Measurements from ENCODE around the gene MCTP2. TPM values are rescaled to one million over a fixed set of nuclear protein-coding genes. Genes with fewer than 3 reads are reported as not detected.

Gene MCTP2
- total RNA-seq, 1 experiment from 2014 or later = 0.19 TPM

DNA sequence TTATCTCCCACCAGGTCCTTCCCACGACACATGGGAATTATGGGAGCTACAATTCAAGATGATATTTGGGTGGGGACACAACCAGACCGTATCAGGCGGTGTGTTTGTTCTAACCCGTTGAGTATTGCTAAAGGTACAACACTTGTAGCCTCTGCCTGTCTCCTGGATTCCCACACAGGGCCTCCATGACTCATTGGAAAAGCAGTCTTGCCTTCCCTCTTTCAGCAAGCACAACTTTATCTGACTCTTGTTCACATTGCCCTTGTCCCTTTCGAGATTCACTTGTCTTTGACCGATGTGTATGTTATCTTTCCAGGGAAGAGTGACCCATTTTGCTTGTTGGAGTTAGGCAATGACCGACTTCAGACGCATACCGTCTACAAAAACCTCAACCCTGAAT is 152.3 kb downstream of the MCTP2 start:
- intact Hi-C loops (cut with micrococcal nuclease; ENCODE audit: unreplicated experiment) = no loop called here
- H3K9me3 ChIP-seq (ENCODE audit: low read depth, low read length, poor library complexity, severe bottlenecking) = no peaks in the 10 kb centered on the region
- no peak for TF ChIP-seq EZH2 (IDR thresholded peaks at IDR 0.05; ENCODE audit: borderline replicate concordance, low read depth, low read length, poor library complexity, severe bottlenecking)
- TF ChIP-seq, protein P1, sequence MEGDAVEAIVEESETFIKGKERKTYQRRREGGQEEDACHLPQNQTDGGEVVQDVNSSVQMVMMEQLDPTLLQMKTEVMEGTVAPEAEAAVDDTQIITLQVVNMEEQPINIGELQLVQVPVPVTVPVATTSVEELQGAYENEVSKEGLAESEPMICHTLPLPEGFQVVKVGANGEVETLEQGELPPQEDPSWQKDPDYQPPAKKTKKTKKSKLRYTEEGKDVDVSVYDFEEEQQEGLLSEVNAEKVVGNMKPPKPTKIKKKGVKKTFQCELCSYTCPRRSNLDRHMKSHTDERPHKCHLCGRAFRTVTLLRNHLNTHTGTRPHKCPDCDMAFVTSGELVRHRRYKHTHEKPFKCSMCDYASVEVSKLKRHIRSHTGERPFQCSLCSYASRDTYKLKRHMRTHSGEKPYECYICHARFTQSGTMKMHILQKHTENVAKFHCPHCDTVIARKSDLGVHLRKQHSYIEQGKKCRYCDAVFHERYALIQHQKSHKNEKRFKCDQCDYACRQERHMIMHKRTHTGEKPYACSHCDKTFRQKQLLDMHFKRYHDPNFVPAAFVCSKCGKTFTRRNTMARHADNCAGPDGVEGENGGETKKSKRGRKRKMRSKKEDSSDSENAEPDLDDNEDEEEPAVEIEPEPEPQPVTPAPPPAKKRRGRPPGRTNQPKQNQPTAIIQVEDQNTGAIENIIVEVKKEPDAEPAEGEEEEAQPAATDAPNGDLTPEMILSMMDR (conservative IDR thresholded peaks at IDR 0.05; ENCODE audit: low read depth, low read length) = no peak
- H3K27ac ChIP-seq (ENCODE audit: low read depth, low read length, poor library complexity, severe bottlenecking) = no peak overlapping the region
- no peaks in the 10 kb centered on the region for H3K4me1 ChIP-seq (ENCODE audit: insufficient read depth, low read length, poor library complexity, severe bottlenecking)
- ChIA-PET POLR2A (ENCODE audit: low non-redundant PET) (no interaction called here), CTCF (no interaction called here)
- DNase-seq (ENCODE audit: low spot score) = no peak
- BruUV-seq (replicated peaks) = no TSS peak
- no peaks in the 10 kb centered on the region for H3K27me3 ChIP-seq (replicated peaks; ENCODE audit: insufficient read depth, low read depth, low read length, poor library complexity)
- H3K36me3 ChIP-seq (ENCODE audit: insufficient read depth, low read length, poor library complexity, severe bottlenecking) = no peaks in the 10 kb centered on the region
- no peak overlapping the region for H3K4me3 ChIP-seq (ENCODE audit: low read depth, low read length, poor library complexity, severe bottlenecking)

DNA sequence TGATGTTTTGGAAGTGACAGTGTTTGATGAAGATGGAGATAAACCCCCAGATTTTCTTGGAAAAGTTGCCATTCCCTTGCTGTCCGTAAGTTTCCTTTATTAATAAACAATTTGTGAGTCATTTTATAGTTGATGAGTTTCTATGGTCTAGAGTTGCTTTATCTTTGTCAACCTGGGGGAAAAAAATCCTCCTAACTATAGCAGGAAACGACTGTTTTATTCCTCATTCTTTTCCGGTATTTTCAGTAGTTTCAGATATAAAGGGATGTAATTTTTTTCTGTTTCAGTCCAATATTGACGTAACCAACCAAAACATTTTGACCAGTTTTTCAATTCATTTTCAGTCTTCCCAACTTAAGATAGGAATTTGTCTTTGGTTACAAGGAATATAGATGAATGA is 154.1 kb downstream of the MCTP2 start:
- Histone ChIP-seq H3K27me3 (replicated peaks; ENCODE audit: insufficient read depth, low read depth, low read length, poor library complexity) (no peaks in the 10 kb centered on the region), H3K4me1 (ENCODE audit: insufficient read depth, low read length, poor library complexity, severe bottlenecking) (no peaks in the 10 kb centered on the region), H3K36me3 (ENCODE audit: insufficient read depth, low read length, poor library complexity, severe bottlenecking) (no peaks in the 10 kb centered on the region), H3K9me3 (ENCODE audit: low read depth, low read length, poor library complexity, severe bottlenecking) (no peaks in the 10 kb centered on the region), H3K4me3 (ENCODE audit: low read depth, low read length, poor library complexity, severe bottlenecking) (no peak overlapping the region), H3K27ac (ENCODE audit: low read depth, low read length, poor library complexity, severe bottlenecking) (no peak overlapping the region)
- no peak for DNase-seq (ENCODE audit: low spot score)
- TF ChIP-seq, protein P1 (conservative IDR thresholded peaks at IDR 0.05; ENCODE audit: low read depth, low read length) = no peak
- no peak for TF ChIP-seq EZH2 (IDR thresholded peaks at IDR 0.05; ENCODE audit: borderline replicate concordance, low read depth, low read length, poor library complexity, severe bottlenecking)
- POLR2A ChIA-PET (ENCODE audit: low non-redundant PET) = no interaction called here
- CTCF ChIA-PET = no interaction called here
- no TSS peak for BruUV-seq (replicated peaks)
- intact Hi-C loops (cut with micrococcal nuclease; ENCODE audit: unreplicated experiment) = no loop called here

DNA sequence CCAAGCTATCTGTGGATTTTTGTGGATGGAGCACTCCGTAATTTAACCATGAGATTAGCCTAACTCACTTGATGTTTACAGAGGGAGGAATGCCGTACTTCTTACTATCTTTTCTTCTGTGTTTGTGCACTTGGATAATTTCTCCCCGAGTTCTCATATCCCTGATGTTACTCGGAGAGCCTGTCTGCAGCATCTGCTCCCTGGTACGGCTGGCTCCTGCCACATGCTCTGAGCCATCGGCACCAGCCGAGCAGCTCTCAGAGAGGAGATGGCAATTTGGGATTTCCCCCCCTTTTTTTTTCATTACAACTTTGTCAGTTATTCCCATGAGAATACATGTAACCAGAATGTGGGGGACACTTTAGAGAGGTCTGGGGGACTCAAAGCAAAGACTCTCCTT is 155.0 kb downstream of the MCTP2 start:
- no peaks in the 10 kb centered on the region for H3K9me3 ChIP-seq (ENCODE audit: low read depth, low read length, poor library complexity, severe bottlenecking)
- intact Hi-C loops (cut with micrococcal nuclease; ENCODE audit: unreplicated experiment) = no loop called here
- TF ChIP-seq, protein P1 (conservative IDR thresholded peaks at IDR 0.05; ENCODE audit: low read depth, low read length) = no peak
- no peak for TF ChIP-seq EZH2 (IDR thresholded peaks at IDR 0.05; ENCODE audit: borderline replicate concordance, low read depth, low read length, poor library complexity, severe bottlenecking)

More for the DNA sequence above, 155.0 kb downstream of the MCTP2 start:
- Histone ChIP-seq H3K4me3 (ENCODE audit: low read depth, low read length, poor library complexity, severe bottlenecking) (no peak overlapping the region), H3K27ac (ENCODE audit: low read depth, low read length, poor library complexity, severe bottlenecking) (no peak overlapping the region), H3K4me1 (ENCODE audit: insufficient read depth, low read length, poor library complexity, severe bottlenecking) (no peaks in the 10 kb centered on the region), H3K36me3 (ENCODE audit: insufficient read depth, low read length, poor library complexity, severe bottlenecking) (no peaks in the 10 kb centered on the region), H3K27me3 (replicated peaks; ENCODE audit: insufficient read depth, low read depth, low read length, poor library complexity) (no peaks in the 10 kb centered on the region)
- no peak for DNase-seq (ENCODE audit: low spot score)
- no TSS peak for BruUV-seq (replicated peaks)
- POLR2A ChIA-PET (ENCODE audit: low non-redundant PET) = interaction anchor here (0.6 kb wide), 1 partner anchor 448 kb away, joined by 3 read pairs; no protein-coding TSS in a partner anchor
- CTCF ChIA-PET = interaction anchor here (0.6 kb wide), 1 partner anchor 91 kb away, joined by 3 read pairs; no protein-coding TSS in a partner anchor
